Measurements from ENCODE around the gene ADAMTS2.

The ADAMTS2 gene

GRCh38 chr5:179227229-179227579 lies 118.1 kb downstream of the ADAMTS2 start:
- peak; percentile 7 for DNase-seq (ENCODE audit: low read depth)
- H3K4me3 ChIP-seq (ENCODE audit: low read depth, low read length): no peak overlapping the region
- TF ChIP-seq CTCF (conservative IDR thresholded peaks at IDR 0.05; ENCODE audit: low read depth, low read length): no peak

- no peak overlapping the region for H3K4me3 ChIP-seq (ENCODE audit: low read depth, low read length)
- TF ChIP-seq CTCF (conservative IDR thresholded peaks at IDR 0.05; ENCODE audit: low read depth, low read length): no peak
- DNase-seq (ENCODE audit: low read depth): peak; percentile 22
Observed at GRCh38 chr5:179226696-179227095, 118.6 kb downstream of the ADAMTS2 start.

- TF ChIP-seq CTCF (conservative IDR thresholded peaks at IDR 0.05; ENCODE audit: low read depth, low read length): no peak
- H3K4me3 ChIP-seq (ENCODE audit: low read depth, low read length): no peak overlapping the region
- DNase-seq (ENCODE audit: low read depth): no peak
Observed at GRCh38 chr5:179225387-179225786, 119.9 kb downstream of the ADAMTS2 start.

GRCh38 chr5:179224741-179225140 lies 120.5 kb downstream of the ADAMTS2 start:
- no peak for DNase-seq (ENCODE audit: low read depth)
- no peak overlapping the region for H3K4me3 ChIP-seq (ENCODE audit: low read depth, low read length)
- TF ChIP-seq CTCF (conservative IDR thresholded peaks at IDR 0.05; ENCODE audit: low read depth, low read length): no peak

- no peak for DNase-seq (ENCODE audit: low read depth)
- TF ChIP-seq CTCF (conservative IDR thresholded peaks at IDR 0.05; ENCODE audit: low read depth, low read length): no peak
- no peak overlapping the region for H3K4me3 ChIP-seq (ENCODE audit: low read depth, low read length)
Observed at GRCh38 chr5:179223961-179224360, 121.3 kb downstream of the ADAMTS2 start.

- no peak for DNase-seq (ENCODE audit: low read depth)
- no peak overlapping the region for H3K4me3 ChIP-seq (ENCODE audit: low read depth, low read length)
- no peak for TF ChIP-seq CTCF (conservative IDR thresholded peaks at IDR 0.05; ENCODE audit: low read depth, low read length)
Observed at GRCh38 chr5:179223528-179223927, 121.7 kb downstream of the ADAMTS2 start.

GRCh38 chr5:179222246-179223017 lies 122.8 kb downstream of the ADAMTS2 start:
- no peak overlapping the region for H3K4me3 ChIP-seq (ENCODE audit: low read depth, low read length)
- no peak for TF ChIP-seq CTCF (conservative IDR thresholded peaks at IDR 0.05; ENCODE audit: low read depth, low read length)
- DNase-seq (ENCODE audit: low read depth): no peak

Data from choroid plexus epithelial cell (primary cell).